NCI-H2107 (cell line): ENCODE results near the gene KRT12.

ENCODE experiments used
- DNase-seq: peaks from one replicate; lab custom pipeline; 2025; lab: John Stamatoyannopoulos, UW

KRT12 gene

DNA sequence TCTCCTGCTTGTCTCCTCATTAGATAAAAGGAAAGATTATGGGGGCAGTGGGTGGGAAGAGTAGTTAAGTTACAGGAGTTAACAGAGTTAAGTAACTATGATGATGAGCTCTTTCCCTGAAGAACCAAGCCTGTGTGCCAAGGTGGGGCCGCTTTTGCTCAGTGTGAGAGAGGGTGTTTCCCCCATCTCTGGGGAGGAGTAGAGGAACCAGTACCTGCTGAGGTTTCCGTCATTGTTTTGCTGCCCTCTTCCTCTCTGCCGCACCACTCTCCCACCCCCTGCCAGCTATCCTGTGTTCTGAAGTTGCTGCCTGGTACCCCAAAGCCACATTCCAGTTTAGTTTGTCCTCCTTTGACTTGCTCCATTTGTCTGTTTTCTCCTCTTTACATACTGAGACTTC is 23.8 kb downstream of the KRT12 start:
- DNase-seq, result no peak

DNA sequence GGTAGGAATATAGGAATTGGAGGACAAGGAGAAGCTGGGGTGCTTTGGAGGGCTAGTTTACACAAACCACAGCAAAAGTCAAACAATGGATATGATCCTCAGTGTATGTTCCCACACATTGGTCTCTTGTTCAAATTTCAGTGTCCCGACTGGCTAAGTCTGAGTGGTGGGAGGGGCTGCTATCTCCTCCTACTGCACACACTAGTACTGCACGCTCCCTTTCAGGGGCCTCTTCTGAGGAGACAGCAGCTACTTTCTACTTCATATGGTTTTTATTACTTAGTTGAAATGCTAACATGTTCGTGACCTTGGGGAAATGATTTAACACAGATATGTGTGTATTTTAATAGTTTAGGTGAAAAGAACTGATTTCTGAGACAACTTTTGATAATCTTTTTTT is 25.8 kb downstream of the KRT12 start:
- no peak for DNase-seq

DNA sequence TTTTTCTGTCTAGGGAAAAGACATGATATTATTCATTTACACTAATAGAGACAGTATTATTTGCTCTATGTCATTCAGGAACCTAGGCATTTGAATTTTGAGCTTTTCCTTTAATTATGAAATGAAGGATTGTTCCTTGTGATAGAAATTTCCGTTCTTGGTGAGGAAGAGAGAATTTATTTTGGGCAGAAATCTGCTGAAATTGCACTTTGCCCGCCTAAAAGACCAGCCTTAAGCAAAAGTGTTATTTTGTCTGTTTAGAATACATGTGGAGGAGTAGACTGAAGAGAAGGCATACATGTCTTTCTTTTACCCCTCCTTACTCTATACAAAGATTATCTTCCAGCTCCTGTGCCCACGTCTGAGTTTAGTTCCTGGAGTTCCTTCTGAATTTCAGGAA is 27.8 kb downstream of the KRT12 start:
- DNase-seq, result no peak

DNA sequence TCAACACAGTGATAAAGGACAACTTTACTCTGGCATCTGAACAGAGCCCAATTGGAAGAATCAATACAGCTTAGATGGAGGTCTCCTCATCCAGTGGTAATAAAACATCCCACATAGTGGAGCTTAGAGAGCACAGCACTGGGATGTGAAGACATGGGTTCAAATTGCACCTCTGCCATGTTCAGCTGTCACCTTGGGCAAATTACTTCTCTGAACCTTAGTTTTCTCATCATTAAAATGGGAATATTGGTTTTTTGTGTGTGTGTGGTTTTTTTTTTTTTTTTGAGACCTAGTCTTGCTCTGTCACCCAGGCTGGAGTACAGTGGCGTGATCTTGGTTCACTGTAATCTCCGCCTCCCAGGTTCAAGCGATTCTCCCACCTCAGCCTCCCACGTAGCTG is 31.0 kb downstream of the KRT12 start:
- DNase-seq, result no peak

DNA sequence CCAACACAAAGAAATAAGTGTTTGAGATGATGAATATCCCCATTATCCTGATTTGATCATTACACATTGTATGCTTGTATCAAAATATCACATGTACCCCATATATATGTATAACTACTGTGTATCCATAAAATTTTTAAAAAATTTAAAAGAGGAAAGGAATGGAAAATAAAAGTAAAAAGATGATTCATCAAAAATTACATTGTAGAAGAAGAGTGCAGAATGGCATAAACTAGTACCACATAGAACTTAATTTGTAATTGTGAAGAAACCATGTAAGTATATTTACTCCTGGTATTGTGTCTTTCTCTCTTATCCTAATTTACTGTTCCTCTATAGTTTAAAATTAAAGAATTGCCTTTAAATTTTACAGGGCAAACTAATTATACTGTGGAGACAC is 33.1 kb downstream of the KRT12 start:
- DNase-seq, result no peak

DNA sequence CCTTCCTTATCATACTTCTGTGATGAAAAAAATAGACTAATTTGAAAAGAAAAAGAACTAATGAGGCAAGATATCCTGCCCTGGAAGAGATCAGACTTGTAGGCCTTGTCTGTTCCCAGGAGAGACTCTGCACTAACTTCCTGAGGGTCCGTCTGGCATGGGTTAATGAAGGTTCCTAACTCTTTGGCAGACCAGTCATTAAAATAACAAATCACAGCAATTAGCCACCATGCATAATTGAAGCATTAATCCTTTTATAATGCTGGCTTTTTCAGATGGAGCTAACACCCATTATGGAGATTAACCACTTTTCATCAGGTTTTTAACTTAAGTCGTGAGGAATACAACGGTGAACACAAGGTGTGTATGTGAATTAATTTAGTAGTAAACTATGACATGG is 34.2 kb downstream of the KRT12 start:
- DNase-seq, result no peak

DNA sequence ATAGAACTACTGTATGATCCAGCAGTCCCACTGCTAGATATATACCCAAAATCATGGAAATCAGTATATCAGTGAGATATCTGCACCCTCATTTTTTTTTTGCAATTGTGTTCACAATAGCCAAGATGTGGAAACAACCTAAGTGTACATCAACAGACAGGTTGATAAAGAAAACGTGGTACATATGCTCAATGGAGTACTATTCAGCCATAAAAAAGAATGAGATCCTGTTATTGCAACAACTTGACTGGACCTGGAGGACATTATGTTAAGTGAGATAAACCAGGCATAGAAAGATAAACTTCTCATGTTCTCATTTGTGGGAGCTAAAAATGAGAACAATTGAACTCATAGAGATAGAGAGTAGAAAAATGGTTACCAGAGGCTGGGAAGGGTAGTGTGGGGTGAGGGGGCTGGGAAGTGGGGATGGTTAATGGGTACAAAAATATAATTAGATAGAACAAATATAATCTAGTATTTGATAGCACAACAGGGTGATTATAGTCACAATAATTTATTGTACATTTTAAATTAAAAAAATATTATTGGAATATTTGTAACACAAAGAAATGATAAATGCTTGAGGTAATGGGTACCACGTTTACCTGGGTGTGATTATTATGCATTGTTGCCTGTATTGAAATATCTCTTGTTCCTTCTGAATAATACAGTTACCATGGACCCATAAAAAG is 36.8 kb downstream of the KRT12 start:
- DNase-seq, result no peak

DNA sequence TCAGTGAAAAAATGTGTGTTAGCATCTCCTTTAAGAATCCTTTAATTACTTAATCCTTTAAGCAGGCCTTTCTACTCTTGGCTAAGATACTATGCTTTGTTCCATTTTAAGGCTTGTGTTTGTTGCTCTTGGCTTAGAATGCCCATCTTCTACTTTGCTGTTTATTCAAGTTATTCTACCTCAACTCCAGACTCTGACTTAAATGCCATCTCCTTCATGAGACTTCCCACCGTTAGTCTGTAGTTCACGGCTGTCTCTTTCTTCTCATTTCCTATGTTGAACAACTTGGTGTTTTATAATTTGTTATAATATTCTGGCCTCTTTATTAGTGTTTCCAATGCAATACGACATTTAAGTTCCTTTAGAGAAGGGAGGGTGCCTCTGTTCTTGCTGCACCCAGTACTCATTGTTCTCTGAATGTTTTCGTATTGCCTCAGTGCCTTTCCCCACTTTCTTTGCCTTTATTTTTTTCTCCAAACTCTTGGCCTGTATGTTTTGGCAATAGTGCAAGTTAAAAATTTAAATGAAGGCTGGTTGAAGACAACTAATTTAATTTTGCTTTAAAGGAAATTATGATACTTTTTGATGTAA is 38.5 kb downstream of the KRT12 start:
- DNase-seq, result no peak

DNA sequence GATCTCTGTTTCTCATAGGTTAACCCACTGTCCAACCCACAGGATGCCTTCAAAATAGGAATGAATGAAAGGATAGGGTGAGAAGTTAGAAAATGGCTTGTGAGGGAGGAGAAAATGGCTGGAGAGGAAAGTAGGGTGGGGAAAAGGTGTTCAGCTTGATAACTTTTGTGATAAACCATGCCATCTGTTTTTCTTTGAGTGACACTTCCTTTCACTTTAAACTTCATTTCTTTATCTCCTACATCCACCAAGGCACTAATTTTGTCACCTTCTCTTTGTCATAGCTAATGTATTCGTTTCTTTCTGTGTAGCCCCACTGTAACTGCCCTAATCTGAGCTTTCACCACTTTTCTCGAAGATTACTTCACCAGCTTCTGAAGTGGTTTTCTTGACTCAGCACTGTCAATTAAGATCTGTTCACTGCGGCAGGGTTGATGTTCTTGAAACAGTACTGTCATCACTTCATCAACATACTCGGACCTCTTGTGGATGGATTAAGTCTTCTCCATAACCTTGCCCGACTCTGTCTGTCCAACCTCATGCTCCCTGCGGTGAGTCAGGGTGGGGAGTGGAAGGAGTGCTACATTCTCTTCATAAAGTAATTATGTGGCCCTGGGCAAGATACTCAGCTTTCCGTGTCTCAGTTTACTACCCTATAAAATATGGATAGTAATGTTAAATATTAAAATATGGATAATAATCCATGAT is 39.1 kb downstream of the KRT12 start:
- DNase-seq, result no peak

DNA sequence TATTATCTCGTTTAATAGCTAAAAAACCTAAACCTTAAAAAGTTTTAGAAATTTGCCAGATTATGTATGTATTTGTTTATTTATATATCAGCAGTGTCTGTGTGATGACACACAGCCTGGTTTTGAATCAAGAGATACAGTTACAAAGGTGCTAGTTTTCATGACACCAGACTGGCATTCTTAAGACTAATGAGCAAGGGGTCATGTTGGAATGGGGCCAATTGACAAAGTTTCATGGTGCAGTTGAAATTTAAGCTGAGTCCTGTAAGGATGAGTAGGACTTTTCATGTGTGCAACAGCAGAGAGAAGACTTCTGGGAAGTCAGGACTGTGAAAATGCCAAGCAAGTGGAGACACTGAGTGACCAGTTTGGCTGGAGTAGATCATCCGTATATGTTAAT is 41.4 kb downstream of the KRT12 start:
- DNase-seq, result no peak

DNA sequence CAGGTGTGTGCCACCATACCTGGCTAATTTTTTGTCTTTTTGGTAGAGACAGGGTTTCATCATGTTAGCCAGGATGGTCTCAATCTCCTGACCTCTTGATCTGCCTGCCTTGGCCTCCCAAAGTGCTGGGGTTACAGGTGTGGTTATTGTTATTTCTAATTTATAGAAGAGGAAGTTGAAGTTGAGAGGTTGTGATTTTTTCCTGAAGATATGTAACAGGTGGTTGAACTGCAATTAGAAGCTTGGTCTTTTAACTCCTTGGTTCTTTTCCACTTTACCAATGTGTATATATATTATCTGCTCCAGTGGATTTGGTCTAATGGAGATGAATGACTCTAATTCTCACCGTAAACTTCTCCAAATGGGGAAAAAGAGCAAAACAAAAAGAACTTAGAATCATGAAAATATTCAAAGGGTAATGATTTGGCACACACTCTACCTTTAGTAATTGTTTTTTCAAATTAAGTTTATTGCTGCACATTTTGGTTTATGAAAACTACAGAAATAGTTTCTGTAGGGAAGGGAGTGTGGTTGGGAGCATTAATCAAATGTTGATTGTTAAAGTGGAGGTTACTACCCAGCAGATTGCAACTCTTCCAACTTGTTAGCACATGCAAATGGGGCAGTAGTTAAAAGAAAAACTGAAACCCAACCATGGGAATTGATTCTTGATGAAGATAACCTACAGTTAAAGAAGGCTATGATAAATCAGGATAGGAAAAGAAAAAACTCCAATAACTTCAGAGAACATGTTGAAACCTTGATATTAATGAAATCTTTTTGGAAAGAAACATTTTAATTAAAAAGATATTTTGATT is 42.8 kb downstream of the KRT12 start:
- DNase-seq, result no peak

DNA sequence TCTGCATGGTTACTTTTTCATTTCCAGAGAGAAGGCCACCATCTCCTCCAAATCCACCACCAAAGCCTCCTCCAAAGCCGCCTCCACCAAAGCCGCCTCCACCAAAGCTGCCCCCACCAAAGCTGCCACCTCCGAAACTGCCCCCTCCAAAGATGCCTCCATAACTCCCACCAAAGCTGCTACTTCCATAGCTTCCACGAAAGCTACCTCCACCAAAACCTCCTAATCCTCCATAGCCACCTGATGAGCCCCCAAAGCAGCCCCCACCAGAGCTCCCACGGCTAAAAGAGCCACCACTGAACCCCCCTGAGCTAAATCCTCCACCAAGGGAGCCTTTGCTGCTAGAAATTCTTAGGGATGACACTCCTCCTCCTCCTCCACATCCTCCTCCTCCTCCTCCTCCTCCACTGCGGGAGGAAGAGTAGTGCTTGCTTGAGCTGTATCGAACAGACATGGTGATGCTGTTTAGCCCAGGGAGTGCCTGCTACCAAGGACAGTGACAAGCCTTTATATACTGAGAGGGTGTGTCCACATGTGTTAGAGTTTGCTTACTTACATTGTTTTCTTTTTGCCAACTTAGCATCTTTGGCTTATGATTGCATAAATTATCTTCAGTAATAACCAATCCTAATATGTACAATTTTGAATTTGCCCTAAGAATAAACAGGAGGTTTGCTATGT is 44.8 kb downstream of the KRT12 start, which contains the start of gene KRT10:
Gene KRT10, minus strand, starts transcription at position 483 of the 681 bp plus-strand sequence. Its CDS starts 29 bp downstream, at position 454.
- no peak for DNase-seq

DNA sequence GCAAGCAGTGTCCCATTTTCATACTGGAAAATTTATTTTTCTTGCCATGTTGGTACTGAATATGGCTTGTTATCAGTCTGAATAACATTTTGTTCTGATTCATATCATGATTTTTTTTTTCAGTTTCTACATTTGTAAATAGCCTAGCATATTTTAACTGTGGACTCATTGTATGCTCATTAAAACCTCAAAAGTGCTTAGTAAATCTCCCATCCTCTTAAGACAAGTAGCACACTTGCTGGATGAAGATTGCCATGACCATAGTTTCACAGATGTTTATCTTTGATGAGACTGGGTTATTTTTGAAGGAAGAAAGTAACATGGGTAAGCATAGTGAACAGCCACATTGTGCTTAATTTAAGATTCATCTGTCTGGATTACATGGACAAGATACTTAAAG is 45.5 kb downstream of the KRT12 start:
- no peak for DNase-seq

DNA sequence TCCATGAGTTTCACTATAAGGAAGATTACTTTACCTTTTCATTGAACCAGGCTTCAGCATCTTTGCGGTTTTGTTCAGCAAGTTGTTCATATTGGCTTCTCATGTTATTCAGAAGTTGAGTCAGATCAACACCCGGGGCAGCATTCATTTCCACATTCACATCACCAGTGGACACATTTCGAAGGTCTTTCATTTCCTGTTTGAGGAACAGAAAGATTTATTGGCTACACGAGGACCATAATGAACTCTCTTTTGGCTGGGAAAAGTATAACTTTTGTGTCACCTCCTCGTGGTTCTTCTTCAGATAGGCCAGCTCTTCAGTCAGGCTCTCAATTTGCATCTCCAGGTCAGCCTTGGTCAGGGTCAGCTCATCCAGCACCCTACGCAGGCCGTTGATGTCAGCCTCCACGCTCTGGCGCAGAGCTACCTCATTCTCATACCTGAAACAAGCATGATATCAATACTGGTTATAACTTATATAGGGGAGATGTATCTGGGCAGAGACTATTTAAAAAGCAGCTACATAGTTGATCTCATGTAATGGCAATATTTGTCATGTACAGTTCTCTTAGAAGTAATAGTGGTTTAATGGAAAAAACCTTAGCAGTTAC is 46.7 kb downstream of the KRT12 start:
- no peak for DNase-seq

DNA sequence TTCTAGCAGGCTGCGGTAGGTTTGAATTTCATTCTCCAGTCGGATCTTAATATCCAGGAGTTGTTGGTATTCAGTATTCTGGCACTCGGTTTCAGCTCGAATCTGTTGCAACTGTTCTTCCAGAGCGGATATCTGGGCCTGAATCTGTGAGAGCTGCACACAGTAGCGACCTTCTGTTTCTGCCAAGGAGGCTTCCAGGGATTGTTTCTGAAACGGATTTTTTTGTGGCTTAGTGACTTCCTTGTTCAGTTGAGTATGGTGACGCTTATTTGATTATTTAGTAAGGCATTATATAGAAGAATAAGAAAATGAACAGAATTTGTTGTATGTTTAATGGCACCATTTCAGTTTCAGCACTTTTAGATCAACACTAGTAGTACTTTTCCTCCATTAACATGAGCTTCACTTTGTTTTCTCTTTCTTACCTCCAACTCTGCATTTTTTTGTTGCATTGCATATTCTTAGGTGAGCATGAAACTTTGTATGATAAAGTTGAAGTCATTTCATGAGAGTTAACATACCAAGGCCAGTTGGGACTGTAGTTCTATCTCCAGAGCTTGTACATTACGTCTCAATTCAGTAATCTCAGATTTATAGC is 47.4 kb downstream of the KRT12 start:
- DNase-seq, result no peak

DNA sequence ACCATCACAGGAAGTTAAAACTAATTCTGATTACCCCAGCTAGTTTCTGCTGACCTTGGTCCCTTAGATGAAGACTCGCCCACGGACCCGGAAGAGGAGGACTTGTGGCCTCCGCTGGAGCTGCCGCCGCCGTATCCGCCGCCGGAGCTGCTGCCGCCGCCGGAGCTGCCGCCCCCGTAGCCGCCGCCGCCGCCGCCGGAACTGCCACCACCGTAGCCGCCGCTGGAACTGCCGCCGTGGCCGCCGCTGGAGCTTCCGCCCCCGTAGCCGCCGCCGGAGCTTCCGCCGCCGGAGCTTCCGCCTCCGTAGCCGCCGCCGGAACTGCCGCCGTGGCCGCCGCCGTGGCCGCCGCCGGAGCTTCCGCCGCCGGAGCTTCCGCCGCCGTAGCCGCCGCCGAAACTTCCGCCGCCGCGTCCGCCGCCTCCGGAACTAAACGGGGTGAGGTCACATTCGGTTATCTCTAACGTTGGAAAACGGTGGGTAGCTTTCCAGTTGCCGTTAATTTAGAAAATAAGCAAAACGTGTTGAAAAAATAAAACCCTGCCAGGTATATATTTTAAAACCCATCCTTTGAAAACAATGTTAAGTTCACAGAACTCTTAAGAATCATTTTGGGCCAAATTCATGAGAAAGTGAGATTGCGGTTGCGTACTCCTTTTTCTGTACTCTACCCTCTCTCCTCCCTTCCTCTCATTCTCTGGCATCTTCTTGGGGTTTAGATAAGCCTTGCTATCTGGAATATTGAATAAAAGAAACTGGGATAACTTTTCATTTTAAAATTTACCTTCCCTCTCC is 48.1 kb downstream of the KRT12 start:
- peak; percentile 69 for DNase-seq

DNA sequence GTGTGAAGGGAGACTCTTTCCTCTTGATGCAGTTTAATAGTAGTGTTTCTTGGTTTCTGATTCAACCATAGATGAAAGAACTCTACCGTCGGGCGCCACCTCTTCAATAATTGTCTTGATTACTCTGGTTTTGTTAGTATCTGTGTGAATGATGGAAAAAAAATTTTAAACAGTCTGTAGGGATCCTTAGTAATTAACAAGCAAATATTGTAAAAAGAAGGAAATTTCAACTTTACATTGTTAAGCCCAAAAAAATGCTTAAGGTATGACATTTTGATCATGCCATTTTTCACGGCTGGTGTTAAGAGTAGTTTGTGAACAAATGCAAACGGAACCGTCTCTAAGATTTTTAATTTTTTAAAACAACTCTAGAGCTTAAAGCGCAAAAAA is 48.7 kb downstream of the KRT12 start:
- no peak for DNase-seq

DNA sequence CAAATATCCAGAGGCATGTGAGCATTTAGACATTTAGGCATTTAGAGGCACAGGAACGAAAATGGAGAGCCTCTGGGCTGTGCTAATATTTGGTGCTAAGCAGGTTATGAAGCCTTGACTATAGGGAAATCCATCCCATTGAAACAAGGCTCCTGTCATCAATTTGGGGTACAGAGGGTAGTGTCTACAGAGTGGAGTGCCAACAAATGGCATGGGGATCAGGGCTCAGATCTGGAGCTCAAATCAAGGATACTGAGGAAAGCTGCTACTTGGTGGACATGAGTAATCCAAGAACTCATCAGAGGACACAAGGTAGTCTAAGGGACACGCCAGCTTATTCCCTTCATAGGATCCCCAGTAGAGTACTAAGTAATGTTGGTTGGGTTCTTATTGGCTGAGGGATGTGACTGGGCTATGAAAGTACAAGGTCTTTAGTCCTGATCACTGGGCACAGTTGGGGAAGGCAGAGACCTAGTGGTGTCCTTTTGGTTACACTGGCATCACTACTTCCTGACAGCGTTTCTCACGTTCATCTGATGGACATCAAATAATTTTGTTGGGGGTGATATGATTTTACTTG is 49.8 kb downstream of the KRT12 start:
- no peak for DNase-seq

DNA sequence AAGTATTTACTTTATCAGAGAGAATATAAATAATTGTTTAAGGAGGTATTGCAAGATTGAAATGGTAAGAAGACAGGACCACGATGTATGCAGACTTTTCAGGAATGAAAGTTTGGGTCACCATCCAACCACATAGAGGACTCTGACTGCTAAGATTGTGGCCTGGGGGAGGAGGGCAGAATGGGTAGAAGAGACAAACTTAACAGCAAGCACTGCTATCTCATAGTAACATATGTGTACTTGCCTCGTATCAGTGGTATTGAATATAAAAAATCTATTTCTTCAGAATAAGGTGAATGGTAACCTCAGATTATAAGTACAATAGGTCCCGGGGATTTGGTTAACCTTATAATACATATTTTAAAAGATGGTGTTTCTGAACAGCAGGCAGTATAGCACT is 50.5 kb downstream of the KRT12 start:
- no peak for DNase-seq

DNA sequence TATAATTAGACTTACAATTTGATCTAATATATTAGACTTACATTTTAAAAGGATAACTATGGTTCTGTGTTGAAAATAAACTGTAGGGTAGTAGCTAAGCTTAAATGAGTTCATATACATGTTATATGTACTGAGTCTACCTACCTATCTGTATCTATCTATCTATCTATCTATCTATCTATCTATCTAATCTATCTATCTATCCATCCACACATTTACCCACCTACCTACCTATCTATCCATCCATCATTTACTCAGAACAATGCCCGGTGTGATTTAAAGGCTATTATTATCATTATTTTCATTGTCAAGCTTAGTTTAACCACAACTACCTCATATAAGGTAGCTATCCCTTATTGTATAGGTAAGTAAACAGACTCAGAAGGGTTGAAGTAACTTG is 51.6 kb downstream of the KRT12 start:
- no peak for DNase-seq
